ENCODE measurements around the gene CPSF4L.

CPSF4L gene

GRCh38 chr17:73234736-73235135 is 26.9 kb downstream of the CPSF4L start:
- no peak for TF ChIP-seq CTCF (IDR thresholded peaks at IDR 0.05; ENCODE audit: extremely low read depth, missing control alignments)
- no peak for DNase-seq (ENCODE audit: low spot score)

DNA sequence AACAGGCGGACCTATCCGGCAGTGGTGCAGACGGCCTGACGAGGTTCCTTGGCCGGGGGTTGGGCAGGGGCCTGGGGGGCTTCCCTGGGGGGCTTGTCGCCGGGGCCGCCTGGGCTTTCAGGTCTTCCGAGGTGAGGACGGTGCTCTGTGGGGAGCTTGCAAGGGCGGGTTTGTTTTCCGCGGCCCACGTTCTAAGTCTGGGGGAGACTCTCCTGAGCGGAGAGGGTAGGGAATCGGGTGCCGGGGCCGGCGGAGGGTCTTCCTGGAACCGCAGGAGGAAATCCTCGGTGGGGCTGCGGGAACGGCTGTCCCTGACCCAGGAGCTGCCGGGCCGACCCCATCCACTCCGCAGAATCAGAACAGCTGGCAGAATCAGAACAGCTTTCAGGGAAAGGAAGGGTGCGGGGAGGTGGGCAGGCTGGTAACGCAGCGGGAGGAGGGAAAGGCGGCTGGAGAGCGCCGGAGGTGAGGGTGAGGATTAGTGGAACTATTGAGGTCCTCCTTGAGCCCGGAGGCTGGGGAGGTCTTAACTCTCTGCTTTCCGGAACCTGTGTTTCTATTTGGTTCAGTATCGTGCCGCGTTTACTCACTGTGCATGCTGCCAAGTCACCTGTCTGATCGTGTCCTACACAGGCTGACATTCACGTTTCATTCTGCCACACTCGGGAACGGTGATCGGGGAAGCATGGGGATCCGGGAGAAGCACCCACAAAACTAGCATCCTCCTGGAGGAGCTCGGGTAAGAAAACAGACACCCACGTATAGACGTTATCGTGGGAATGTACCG is 28.9 kb downstream of the CPSF4L start:
- no peak for TF ChIP-seq CTCF (IDR thresholded peaks at IDR 0.05; ENCODE audit: extremely low read depth, missing control alignments)
- DNase-seq (ENCODE audit: low spot score), result peak; percentile 46

DNA sequence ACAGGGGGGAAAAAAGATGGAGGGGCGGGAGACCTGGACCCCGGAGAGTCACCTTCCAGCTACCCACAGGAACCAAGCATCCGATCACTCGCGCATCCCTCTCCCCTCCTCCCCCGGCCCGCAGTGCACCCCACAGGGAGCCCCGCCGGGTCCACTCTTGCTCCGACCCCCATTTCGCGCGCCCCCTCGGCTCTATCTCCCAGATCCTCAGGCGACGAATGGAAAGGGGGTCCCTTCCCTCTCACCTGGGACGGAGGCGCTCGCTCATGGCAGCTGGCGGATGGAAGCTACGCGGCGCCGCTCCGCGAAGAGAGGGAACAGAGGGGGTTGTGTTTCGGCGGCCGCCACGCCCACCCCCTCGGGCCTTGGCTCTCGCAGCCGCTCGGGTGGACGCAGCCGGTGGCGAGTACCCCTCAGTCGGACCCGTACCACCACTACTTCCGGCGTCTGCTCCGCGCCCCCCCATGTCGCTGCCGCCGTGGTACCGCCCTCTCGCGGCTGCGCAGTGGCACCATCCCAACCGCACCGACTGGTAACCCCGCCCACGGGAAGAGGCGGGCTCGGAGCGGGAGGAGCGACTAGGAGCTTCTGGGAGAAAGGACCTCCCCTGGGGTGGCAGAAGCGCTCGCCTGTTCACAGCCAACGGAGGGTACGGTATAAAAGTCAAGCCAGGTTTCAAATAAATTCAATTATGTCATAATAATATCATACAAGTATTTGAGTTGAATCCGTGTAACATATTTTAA is 29.7 kb downstream of the CPSF4L start:
- peak; percentile 96 for DNase-seq (ENCODE audit: low spot score)
- peak; percentile 31 for TF ChIP-seq CTCF (IDR thresholded peaks at IDR 0.05; ENCODE audit: extremely low read depth, missing control alignments)

DNA sequence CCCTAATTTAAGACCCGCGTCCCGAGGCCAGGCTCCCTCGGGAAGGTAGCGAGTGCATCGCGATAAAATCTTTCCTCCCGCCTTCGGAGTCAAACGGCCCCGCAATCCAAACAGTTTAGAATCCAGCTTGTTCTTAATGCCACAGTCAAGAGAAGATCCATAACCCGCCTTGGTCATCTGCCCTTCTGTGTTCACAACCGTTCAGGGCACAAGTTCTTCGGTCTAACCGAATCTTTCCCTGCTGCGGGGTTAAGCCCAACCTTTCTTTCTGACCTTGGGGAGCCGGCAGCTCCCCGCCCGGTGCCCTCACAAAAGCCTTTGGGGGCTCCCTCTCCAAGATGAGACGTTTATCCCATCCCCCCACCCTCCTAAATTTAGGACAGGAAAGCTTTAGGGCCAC is 30.3 kb downstream of the CPSF4L start:
- TF ChIP-seq CTCF (IDR thresholded peaks at IDR 0.05; ENCODE audit: extremely low read depth, missing control alignments), result no peak
- DNase-seq (ENCODE audit: low spot score), result peak; percentile 21

DNA sequence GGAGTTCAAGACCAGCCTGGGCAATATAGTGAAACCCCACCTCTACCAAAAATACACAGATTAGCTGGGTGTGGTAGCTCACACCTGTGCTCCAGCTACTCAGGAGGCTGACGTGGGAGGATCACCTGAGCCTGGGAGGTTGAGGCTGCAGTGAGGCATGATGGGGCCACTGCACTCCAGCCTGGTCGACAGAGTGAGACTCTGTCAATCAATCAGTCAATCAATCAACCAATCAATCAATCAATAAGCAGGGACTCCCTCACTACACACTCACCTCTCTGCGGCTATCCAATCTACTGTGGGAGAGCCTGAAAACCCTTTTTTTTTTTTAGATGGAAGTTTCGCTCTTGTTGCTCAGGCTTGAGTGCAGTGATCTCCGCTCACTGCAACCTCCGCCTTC is 31.6 kb downstream of the CPSF4L start:
- TF ChIP-seq CTCF (IDR thresholded peaks at IDR 0.05; ENCODE audit: extremely low read depth, missing control alignments), result no peak

GRCh38 chr17:73228748-73229236 is 32.9 kb downstream of the CPSF4L start:
- peak; percentile 55 for DNase-seq (ENCODE audit: low spot score)
- no peak for TF ChIP-seq CTCF (IDR thresholded peaks at IDR 0.05; ENCODE audit: extremely low read depth, missing control alignments)

More for the DNA sequence above, 31.6 kb downstream of the CPSF4L start:
- DNase-seq (ENCODE audit: low spot score), result no peak

DNA sequence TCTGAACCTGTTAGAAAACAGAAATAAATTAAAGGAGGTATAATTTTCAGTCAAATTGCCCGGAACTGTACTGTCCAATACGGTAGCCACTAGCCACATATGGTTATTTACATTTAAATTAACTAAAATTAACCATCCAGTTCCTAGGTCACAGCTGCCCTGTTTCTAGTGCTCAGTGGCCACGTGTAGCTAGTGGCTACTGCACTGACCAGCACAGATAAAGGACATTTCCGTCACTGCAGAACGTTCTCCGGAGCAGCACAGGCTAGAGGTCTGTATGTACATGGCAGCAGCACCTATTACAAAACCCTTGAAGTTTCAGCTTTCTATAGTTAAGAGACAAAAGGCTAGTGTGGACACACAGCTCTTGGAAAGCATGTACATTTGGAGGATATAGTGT is 33.7 kb downstream of the CPSF4L start:
- TF ChIP-seq CTCF (IDR thresholded peaks at IDR 0.05; ENCODE audit: extremely low read depth, missing control alignments), result no peak
- DNase-seq (ENCODE audit: low spot score), result no peak

Measured in GM20000 (cell line).